Measurements from ENCODE around the gene GRIK1.

GRIK1 gene

DNA sequence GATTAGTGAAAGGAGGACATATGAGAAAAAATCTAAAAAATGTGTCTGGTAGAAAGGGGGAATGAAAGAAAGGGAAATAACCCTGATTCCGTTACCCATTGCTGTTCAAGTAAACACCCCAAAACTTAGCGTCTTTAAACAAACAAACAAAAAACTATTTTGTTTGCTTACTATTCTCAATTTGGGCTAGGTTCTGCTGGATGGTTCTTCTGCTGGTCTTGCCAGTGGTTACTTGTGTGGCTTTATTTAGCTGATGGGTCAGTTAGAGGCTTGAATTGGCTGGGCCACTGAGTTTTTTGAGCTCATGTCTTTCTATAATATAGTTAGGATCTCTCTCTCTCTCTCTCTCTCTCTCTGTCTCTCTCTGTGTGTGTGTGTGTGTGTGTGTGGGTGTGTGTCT is 112.1 kb downstream of the GRIK1 start:
- DNase-seq (ENCODE audit: low spot score), result no peak

- no peak for DNase-seq (ENCODE audit: low spot score)
Observed at GRCh38 chr21:29827236-29827635, 112.6 kb downstream of the GRIK1 start.

DNA sequence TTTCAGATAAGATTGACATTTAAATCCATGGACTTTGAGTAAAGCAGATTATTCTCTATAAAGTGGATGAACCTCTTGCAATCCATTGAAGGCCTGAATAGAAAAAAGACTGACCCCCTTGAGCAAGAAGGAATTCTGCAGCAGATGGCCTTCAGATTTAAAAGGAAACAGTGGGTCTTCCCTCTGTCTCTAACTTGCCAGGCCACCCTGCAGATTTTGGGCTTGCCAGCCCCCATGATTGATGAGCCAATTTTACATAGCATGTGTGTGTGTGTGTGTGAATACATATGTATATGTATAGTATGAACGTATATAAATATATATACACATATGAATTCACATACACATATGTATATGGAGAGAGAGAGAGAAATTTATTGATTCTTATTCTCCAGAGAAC is 113.4 kb downstream of the GRIK1 start:
- DNase-seq (ENCODE audit: low spot score), result no peak

DNA sequence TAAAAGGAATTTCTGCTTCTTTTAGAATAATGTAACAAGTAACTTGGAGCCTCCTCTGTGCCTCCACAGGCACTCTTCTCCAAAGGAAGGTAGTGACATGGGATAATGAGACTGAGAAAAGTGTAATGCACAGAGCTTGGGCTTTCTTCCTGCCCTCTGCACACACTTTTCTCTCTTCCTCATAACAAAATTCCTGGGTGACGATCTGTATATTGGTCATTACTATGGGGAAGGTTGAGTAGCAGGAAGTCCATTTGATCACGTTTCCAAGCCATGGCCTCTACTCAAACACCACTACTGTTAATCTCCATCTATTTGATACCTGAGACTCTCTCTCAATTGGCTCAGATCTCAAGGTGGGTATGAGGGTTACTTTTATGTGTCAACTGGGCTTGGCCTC is 113.9 kb downstream of the GRIK1 start:
- DNase-seq (ENCODE audit: low spot score), result no peak

- no peak for DNase-seq (ENCODE audit: low spot score)
Observed at GRCh38 chr21:29825345-29825744, 114.5 kb downstream of the GRIK1 start.

DNA sequence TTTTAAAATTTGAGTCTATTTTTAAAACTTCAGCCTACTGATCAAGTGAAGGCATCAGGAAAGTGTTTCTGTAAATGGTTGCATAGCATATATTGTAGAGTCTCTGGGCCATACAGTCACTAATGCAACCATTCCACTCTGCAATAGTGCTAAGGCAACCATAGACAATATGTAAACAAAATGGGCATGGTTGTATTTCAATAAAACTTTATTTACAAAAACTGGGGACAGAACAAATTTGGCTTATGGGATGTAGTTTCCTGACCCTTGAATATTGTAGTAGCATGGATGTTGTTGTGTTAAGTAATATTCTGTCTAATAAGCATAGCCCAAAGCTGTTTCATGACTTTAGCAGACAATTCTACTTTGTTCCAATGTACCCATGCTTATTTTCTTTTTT is 117.7 kb downstream of the GRIK1 start:
- no peak for DNase-seq (ENCODE audit: low spot score)

- DNase-seq (ENCODE audit: low spot score), result no peak
Observed at GRCh38 chr21:29821230-29821629, 118.6 kb downstream of the GRIK1 start.

DNA sequence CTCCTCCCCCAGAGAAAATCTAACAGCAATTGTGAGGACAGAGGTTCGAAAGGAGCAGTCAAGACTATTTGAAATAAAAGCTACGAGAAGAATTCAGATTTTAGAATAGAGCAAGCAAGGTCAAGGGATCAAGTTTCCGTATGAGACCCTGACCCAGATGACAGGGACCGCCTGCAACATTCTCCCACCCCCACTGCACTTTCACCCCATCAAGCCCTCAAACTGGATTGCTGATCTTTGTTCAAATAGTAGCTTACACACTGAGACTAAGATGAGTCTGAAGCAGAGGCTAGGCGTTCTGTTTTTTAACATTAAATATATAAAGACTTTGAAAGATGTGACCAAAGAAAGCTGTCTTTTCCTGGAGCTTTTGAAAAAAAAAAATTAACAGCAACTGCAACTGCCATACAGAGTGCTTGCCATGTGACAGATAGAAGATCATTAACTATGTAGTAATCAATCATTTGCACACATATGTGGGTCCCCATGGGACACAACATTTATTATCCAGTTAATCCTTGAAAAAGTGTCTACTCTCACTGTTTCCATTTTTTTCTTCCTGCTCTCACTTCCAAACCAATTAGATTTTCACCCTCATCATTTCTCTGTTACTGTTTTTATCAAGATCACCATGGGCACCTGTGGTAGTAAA is 120.0 kb downstream of the GRIK1 start:
- DNase-seq (ENCODE audit: low spot score), result no peak

GRCh38 chr21:29818383-29818921 is 121.3 kb downstream of the GRIK1 start:
- no peak for DNase-seq (ENCODE audit: low spot score)

DNA sequence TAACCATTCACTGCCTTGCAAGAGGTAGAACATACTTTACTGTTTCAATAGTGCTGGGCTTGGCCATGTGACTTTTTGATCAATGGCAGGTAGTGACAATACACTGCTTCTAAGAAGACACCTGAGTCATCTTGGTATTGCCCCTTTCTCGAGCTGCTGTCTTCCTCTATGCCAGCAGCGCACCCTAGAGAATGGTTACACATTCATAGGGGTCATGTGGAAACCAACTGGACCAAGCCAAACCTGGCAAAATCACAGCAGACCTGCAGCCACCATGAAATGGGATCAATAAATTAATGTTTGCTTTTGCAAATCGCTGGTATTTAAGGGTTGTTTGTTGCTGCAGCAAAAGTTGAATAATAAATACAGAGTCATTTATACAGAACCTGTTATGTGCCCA is 122.3 kb downstream of the GRIK1 start:
- DNase-seq (ENCODE audit: low spot score), result no peak

- DNase-seq (ENCODE audit: low spot score), result no peak
Observed at GRCh38 chr21:29812947-29813346, 126.8 kb downstream of the GRIK1 start.

DNA sequence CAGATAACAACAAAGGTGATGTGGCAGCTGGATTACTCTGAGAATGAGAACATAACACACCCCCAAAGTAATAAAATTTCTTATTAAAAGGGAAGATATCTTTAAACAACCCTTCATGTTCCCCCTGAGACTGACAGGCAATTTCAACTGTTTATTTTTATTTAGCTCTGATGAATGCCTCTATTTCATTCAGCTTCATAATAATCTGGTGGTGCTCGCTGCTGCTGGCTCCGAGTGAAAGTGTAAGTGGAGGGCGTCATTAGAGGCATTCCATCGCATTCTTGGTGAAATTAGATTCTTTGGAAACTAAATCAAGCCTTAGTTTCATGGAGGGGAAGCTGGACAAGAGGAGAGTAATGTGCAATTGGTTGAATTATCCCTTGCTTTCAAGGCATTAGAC is 128.9 kb downstream of the GRIK1 start:
- DNase-seq (ENCODE audit: low spot score), result no peak

DNA sequence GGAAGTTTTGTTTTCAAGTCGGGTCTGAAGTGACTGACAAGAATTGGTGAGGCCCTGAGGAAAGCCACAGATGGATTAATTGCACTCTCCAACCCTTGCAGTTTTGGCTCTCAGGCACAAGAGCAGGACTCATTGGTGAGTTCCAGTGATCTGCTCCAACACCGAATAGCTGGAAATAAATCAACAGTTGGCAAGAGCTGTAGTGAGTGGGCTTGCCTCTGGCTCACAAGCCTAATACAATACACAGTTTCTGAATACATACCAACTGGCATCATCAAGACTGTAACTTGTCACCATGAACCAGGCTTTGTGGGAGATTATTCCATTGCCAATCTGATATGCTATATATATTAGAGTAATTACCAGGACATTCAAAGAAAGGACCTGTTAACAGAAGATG is 131.6 kb downstream of the GRIK1 start:
- DNase-seq (ENCODE audit: low spot score), result no peak

DNA sequence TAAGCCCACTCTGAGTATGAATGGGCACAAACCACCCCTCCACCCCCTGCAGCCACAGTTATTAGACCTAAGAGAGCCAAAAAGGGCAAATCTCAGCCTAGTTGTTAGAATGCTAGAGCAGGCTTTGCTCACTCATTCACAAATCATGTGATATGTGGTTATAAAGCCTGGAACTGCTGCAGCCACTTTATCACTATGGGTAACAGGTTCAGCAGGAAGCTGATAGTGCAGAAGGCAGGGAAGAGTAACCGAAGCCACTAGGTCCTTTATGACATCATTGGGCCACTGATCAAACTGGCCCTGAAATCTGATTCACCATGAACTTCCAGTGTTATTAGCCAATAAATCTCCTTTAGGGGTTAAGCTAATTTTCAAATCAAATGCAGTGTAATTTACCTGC is 134.7 kb downstream of the GRIK1 start:
- DNase-seq (ENCODE audit: low spot score), result no peak

GRCh38 chr21:29803191-29803590 is 136.6 kb downstream of the GRIK1 start:
- DNase-seq (ENCODE audit: low spot score), result no peak

DNA sequence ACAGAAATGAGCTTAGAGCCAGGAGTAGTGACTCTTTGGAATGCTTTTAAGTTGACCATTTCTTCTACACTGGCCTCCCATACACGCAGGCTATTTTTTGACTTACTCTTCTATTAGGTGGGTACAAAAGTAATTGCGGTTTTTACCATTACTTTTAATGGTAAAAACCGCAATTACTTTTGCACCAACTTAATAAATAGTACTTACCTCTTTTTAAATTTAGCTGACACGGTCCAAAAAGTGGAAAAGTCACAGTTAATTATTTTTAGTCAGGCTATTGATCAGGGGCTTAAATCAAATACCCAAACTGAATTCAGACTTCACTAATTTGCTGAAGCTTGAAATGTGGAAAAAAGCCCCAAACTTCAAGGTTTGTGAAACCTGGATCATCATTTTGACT is 138.7 kb downstream of the GRIK1 start:
- DNase-seq (ENCODE audit: low spot score), result no peak

DNA sequence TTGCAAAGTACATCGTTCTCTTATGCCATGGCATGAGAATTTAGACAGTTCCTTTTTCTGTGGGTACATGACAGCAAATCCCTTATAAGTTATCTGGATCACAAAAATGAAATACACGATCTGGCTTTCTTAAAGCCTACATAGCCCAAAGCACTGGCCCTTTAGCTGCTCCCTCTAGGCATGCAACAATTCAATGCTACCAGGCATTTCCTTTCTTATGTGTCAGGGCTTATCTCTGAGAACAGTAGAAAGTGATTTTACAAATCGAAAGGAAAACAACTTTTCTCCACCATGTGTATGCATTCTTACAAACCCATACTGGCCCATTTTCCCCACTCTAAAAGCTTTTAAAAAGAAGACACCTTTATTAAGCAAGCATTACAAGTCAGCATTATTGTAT is 139.7 kb downstream of the GRIK1 start:
- no peak for DNase-seq (ENCODE audit: low spot score)

GRCh38 chr21:29798840-29799239 is 141.0 kb downstream of the GRIK1 start:
- DNase-seq (ENCODE audit: low spot score), result no peak

GRCh38 chr21:29797155-29797554 is 142.6 kb downstream of the GRIK1 start:
- no peak for DNase-seq (ENCODE audit: low spot score)

DNA sequence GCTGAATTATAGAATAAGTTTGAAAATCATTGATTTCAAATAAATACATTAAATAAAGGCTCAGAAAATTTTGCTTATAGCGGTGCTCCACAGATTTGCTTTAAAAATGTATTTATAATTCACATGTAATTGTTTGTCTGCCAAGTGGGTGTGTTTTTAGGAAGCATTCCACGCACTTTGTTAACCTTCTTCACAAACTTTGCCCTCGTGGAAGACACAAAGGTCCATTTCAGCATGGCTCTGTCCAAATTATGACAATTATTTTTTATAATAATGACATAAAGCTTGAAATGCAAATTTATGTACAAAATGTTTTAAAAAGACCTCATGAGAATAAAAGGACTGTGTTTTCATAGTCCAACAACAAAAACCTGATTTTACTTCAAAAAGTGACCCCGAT is 146.1 kb downstream of the GRIK1 start:
- DNase-seq (ENCODE audit: low spot score), result no peak

DNA sequence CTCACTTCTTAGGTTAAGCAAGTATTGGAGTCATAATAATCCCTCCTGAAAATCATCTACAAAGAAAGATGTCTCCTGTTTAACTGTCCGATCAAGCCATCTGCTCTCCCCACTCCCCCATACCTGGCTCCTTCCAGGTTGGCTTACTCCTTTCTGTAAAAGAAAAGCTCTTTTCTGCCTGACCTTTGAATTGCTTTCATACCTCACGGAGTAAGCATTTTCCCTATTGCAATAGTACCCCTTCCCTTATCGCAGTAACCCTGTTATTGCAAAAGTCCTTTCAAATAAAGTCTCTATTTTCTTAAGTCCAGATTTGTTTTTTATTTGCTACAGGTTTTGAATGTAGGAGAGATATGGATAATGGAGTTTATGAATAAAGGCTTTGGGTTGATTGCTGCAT is 150.4 kb downstream of the GRIK1 start:
- no peak for DNase-seq (ENCODE audit: low spot score)

DNA sequence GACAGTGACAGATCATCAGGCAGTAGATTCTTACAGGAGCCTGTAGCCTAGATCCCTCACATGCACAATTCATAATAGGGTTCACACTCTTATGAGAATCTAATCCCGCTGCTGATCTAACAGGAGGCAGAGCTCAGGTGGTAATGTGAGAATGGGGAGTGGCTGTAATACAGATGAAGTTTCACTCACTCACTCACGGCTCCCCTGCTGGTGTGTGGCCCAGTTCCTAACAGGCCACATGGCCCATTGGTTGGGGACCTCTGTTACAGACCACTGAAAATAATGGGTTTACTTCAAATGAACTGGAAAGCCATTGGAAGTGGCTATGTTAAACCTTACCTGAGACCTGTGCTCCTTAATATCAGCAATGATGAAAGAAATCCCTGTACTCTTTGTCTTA is 151.0 kb downstream of the GRIK1 start:
- DNase-seq (ENCODE audit: low spot score), result no peak

DNA sequence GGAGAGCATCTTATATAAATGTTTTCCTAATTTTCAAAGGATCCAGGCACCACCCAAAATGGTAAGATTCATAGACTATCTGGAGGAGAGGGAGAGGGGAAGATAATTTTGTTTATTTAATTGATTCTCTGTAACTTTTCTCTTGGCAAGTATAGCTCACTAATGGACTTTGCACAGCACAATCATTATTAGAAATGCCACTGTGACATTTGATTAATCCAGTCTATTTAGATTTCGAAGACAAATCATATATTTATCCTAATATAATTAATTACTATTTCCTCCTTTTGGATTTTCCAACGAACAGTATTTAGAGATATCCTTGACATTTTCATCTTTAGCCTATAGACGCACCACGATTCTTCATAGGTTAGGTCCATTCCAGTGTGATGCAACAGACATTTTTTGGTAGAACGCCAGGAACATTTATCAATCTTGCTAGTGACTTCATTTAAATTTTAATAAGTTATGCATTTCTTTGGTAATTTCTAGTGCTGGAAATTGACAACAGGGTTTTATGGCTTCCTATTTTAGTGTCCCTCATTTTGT is 152.4 kb downstream of the GRIK1 start:
- no peak for DNase-seq (ENCODE audit: low spot score)

Data from hematopoietic multipotent progenitor cell treated with erythropoietin and hydrocortisone succinate and interleukin-3 and kit ligand, for 17 days (in vitro differentiated cells).